Astrocyte (in vitro differentiated cells and primary cell): Measurements from ENCODE around the gene KCNQ1OT1.

Experiments
- CTCF ChIP-seq: IDR thresholded peaks from 2 replicates; pipeline ENCODE4 v1.5.1; 2011; ENCODE audit warnings: low read depth, mild to moderate bottlenecking, inconsistent platforms, low read length, moderate library complexity; ENCODE audit not compliant: insufficient read depth
- EZH2 ChIP-seq: IDR thresholded peaks from 2 replicates; pipeline ENCODE4 v1.6.1; 2012; ENCODE audit warnings: mild to moderate bottlenecking, low read length, inconsistent platforms; ENCODE audit not compliant: insufficient read depth

GRCh38 chr11:2748814-2749554 is 49.2 kb upstream of the KCNQ1OT1 start:
- no peak for TF ChIP-seq CTCF
- TF ChIP-seq EZH2 = no peak
